Kidney (tissue), 14 donors: ENCODE results near the gene LCOR. TPM values are rescaled to one million over a fixed set of nuclear protein-coding genes. Genes with fewer than 3 reads are reported as not detected.

Source experiments
- DNase-seq, 5 donors: peaks; one replicate each; pipeline ENCODE4 v3.0.0-alpha.2; 2013 to 2020
- FAIRE-seq: peaks from 2 replicates; lab custom pipeline; 2012; peaks lifted over from hg19 to GRCh38; lab: Jason Lieb, UNC
- H3K27ac ChIP-seq, 2 donors: one replicate each; pipeline ENCODE4 v1.7.0; 2013; ENCODE audit warnings: low read depth in 2 of 2, low read length in 2 of 2, inconsistent platforms in 1 of 2
- H3K27me3 ChIP-seq: one replicate; pipeline ENCODE4 v1.7.1; 2013; ENCODE audit warnings: low read length, inconsistent platforms; ENCODE audit not compliant: control insufficient read depth, insufficient read depth
- H3K36me3 ChIP-seq, 3 donors: one replicate each; pipeline versions ENCODE4 v1.7.0 to v1.7.1; 2013; ENCODE audit warnings: low read length in 3 of 3, control low read depth in 1 of 3, inconsistent platforms in 1 of 3; ENCODE audit not compliant: insufficient read depth in 3 of 3, control insufficient read depth in 2 of 3
- H3K4me1 ChIP-seq, 3 donors: one replicate each; pipeline versions ENCODE4 v1.7.0 to v1.7.1; 2013; ENCODE audit warnings: low read length in 3 of 3, inconsistent platforms in 1 of 3, low read depth in 1 of 3; ENCODE audit not compliant: control insufficient read depth in 2 of 3, insufficient read depth in 2 of 3
- H3K4me3 ChIP-seq, 3 donors: one replicate each; pipeline versions ENCODE4 v1.7.0 to v1.8.1; 2013; ENCODE audit warnings: low read length in 3 of 3, control low read depth in 1 of 3, inconsistent platforms in 1 of 3
- H3K9ac ChIP-seq, 3 donors: one replicate each; pipeline versions ENCODE4 v1.7.0 to v1.7.1; 2013; ENCODE audit warnings: low read length in 3 of 3, control low read depth in 1 of 3, inconsistent platforms in 1 of 3
- H3K9me3 ChIP-seq, 3 donors: one replicate each; pipeline versions ENCODE4 v1.7.0 to v1.7.1; 2013; ENCODE audit warnings: low read length in 3 of 3, control low read depth in 1 of 3, inconsistent platforms in 1 of 3; ENCODE audit not compliant: control insufficient read depth in 2 of 3, insufficient read depth in 1 of 3
- intact Hi-C: fragments of 100-400 bp; cut with DNase I; formaldehyde crosslinking; loops from one replicate; pipeline ENCODE4 v1.11.1; 2022
- polyA plus RNA-seq: library from polyadenylated mRNA; stranded (reverse); fragments of 350-450 nt; fragmentation: Illumina TruSeq; extraction: RNeasy Lipid Tissue Mini Kit (QIAGEN cat#74804); gene quantifications from one replicate; pipeline ENCODE4 v1.2.3, GENCODE V29; 2014; ENCODE audit warnings: low read depth, low replicate concordance; ENCODE audit not compliant: insufficient read depth
- total RNA-seq: library from RNA; stranded (reverse); fragmentation: NEBNext Ultra II Directional; extraction: Animal tissue kit (Norgen Biotek cat#: 25700); gene quantifications from one replicate; pipeline ENCODE4 v1.2.1, GENCODE V29; 2021
- TF ChIP-seq, protein P1 (sequence below): IDR thresholded peaks from 3 replicates; pipeline ENCODE4 v1.5.1; 2012; ENCODE audit warnings: mild to moderate bottlenecking, moderate library complexity, borderline replicate concordance; ENCODE audit not compliant: insufficient read depth; ENCODE audit errors: extremely low read depth
- donor health status: control.
- donor health status: control.
- donor health status: control.
- donor health status: control.
- donor health status: control.
- donor health status: DM: yes; HTN: yes; CAD: no.
- donor health status: Normal renal cell carcinoma (clear cell type).

LCOR gene
- total and polyA plus RNA-seq, 2 donors from 2014 or later: 2.8 to 48.5 TPM

DNA sequence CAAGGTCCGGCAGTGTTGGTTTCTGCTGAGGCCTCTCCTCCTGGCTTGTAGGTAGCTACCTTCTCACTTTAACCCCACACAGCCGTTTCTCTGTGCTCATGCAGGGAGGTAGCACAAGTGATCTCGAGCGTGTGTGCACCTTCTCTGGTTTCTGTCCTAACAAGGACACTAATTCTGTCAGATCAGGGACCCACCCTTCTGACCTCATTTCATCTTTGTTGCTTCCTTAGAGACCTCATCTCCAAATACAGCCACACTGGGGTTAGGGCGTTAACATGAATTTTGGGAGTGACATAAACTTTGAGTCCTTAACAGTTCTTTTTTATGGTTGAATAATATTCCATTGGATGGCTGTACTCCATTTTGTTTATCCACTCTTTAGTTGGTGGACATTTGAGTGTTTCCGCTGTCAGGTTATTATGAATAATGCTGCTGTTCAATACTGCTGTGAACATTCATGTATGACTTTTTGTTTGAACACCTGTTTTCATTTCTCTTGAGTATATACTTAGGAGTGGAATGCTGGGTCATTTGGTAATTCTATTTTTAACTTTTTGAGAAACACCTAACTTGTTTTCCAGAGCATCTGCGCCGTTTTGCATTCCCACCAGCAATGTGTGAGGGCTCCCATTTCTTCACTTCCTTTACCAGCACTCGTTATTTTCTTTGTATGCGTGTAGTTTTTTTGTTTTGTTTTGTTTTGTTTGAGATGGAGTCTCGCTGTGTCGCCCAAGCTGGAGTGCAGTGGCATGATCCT is 57.5 kb downstream of the LCOR start:
- TF ChIP-seq, protein P1, sequence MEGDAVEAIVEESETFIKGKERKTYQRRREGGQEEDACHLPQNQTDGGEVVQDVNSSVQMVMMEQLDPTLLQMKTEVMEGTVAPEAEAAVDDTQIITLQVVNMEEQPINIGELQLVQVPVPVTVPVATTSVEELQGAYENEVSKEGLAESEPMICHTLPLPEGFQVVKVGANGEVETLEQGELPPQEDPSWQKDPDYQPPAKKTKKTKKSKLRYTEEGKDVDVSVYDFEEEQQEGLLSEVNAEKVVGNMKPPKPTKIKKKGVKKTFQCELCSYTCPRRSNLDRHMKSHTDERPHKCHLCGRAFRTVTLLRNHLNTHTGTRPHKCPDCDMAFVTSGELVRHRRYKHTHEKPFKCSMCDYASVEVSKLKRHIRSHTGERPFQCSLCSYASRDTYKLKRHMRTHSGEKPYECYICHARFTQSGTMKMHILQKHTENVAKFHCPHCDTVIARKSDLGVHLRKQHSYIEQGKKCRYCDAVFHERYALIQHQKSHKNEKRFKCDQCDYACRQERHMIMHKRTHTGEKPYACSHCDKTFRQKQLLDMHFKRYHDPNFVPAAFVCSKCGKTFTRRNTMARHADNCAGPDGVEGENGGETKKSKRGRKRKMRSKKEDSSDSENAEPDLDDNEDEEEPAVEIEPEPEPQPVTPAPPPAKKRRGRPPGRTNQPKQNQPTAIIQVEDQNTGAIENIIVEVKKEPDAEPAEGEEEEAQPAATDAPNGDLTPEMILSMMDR: no peak
- DNase-seq: no peak
- Histone ChIP-seq H3K27me3 (no peaks in the 10 kb centered on the region), H3K36me3 (no peaks in the 10 kb centered on the region), H3K4me1 (peaks cover 0 to 3% (median 0%) of the 10 kb centered on the region in 3 donors), H3K4me3 (no peak overlapping the region), H3K9me3 (peaks cover 0 to 7% (median 0%) of the 10 kb centered on the region in 3 donors), H3K9ac (no peak overlapping the region), H3K27ac (no peak overlapping the region)
- intact Hi-C loops: no loop called here
- no peak for FAIRE-seq

DNA sequence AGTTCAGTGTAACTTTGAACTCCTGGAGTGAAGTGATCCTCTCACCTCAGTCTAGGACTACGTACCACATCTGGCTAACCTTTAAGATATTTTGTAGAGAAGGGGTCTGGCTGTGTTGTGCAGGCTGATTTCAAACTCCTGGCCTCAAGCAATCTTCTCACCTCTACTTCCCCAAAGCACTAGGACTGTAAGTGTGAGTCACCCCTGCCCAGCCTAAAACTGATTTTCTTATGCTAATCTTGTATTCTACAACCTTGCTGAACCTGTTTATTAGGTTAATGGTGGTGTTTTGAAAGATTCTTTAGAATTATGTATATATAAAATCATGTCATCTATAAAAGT is 58.0 kb downstream of the LCOR start:
- Histone ChIP-seq H3K27ac (no peak overlapping the region), H3K4me3 (no peak overlapping the region)
- TF ChIP-seq, protein P1: no peak

DNA sequence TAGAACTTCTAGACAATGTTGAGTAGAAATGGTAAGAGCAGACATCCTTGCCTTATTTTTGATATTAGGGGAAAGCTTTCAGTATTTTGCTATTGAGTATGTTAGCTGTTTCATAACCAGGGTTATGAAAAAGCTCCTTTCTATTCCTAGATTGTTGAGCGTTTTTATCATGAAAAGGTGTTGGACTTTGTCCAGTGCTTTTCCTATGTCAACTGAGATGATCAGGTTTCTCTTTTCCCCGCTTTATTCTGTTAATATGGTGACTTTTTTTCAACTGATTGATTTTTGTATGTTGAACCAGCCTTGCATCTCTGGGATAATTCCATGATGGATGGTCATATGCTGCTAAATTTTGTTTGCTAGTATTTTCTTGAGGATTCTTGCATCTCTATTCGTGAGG is 58.5 kb downstream of the LCOR start:
- H3K27ac ChIP-seq: no peak overlapping the region
- H3K9me3 ChIP-seq: peaks cover 0 to 7% (median 0%) of the 10 kb centered on the region in 3 donors
- DNase-seq: no peak
- no peak for FAIRE-seq
- H3K9ac ChIP-seq: no peak overlapping the region
- intact Hi-C loops: no loop called here
- H3K27me3 ChIP-seq: no peaks in the 10 kb centered on the region
- TF ChIP-seq, protein P1: no peak
- H3K36me3 ChIP-seq: no peaks in the 10 kb centered on the region
- H3K4me3 ChIP-seq: no peak overlapping the region
- peaks cover 0 to 3% (median 0%) of the 10 kb centered on the region in 3 donors for H3K4me1 ChIP-seq

More for the DNA sequence above, 58.0 kb downstream of the LCOR start:
- FAIRE-seq: no peak
- peaks cover 0 to 3% (median 0%) of the 10 kb centered on the region in 3 donors for H3K4me1 ChIP-seq
- H3K9ac ChIP-seq: no peak overlapping the region
- DNase-seq: no peak
- peaks cover 0 to 7% (median 0%) of the 10 kb centered on the region in 3 donors for H3K9me3 ChIP-seq
- no peaks in the 10 kb centered on the region for H3K27me3 ChIP-seq
- intact Hi-C loops: no loop called here
- H3K36me3 ChIP-seq: no peaks in the 10 kb centered on the region
